ENCODE data around the gene ADGRG6.

GRCh38 chr6:142331075-142331551 lies 29.3 kb downstream of the ADGRG6 start:
- no peak for TF ChIP-seq CTCF (IDR thresholded peaks at IDR 0.05)
- no peak for TF ChIP-seq EP300 (IDR thresholded peaks at IDR 0.05)
